Ovary (tissue), 9 donors: Measurements from ENCODE around the gene AMBRA1. TPM values are rescaled to one million over a fixed set of nuclear protein-coding genes. Genes with fewer than 3 reads are reported as not detected.

Experiments
- DNase-seq, 5 donors: peaks; one replicate each; pipeline ENCODE4 v3.0.0-alpha.2; 2019 to 2020
- H3K27ac ChIP-seq, 2 donors: fragments of 200-600 bp; one replicate each; pipeline versions ENCODE4 v1.5.1 to v1.8.0; 2019 to 2022
- H3K27me3 ChIP-seq: fragments of 200-600 bp; one replicate; pipeline ENCODE4 v1.8.0; 2022
- H3K36me3 ChIP-seq: fragments of 200-600 bp; sonication (generic); one replicate; pipeline ENCODE4 v1.5.1; 2019
- H3K4me1 ChIP-seq: one replicate; pipeline ENCODE4 v1.8.1; 2013; ENCODE audit warnings: mild to moderate bottlenecking, moderate library complexity; ENCODE audit not compliant: insufficient read depth
- H3K4me3 ChIP-seq: fragments of 200-600 bp; sonication (generic); one replicate; pipeline ENCODE4 v1.5.1; 2017
- H3K9me3 ChIP-seq, 2 donors: fragments of 200-600 bp in 1 of 2; sonication (generic) in 1 of 2; one replicate each; pipeline versions ENCODE4 v1.5.1 to v1.8.1; 2013 to 2019; ENCODE audit warnings: mild to moderate bottlenecking in 1 of 2, moderate library complexity in 1 of 2
- CTCF ChIP-seq, 3 donors: fragments of 450-650 bp in 2 of 3; fragments of 200-600 bp in 1 of 3; IDR thresholded peaks; one replicate each; pipeline versions ENCODE4 v1.5.1 to v1.8.0; 2016 to 2022; ENCODE audit warnings: antibody characterized with exemption in 3 of 3, mild to moderate bottlenecking in 1 of 3
- EP300 ChIP-seq: sonication (generic); formaldehyde crosslinking; IDR thresholded peaks from one replicate; pipeline ENCODE4 v1.6.1; 2017; ENCODE audit warnings: antibody characterized with exemption
- POLR2A ChIP-seq: fragments of 450-650 bp; IDR thresholded peaks from one replicate; pipeline ENCODE4 v1.6.1; 2017; ENCODE audit warnings: antibody characterized with exemption, mild to moderate bottlenecking, moderate library complexity
- WGBS, 3 donors: extraction: QIAGEN DNeasy Blood & Tissue Kit in 1 of 3; methylation state at CpG; one replicate each; pipeline versions ENCODE4 v1.1.5 to v1.1.7; 2013 to 2017; 5-methylcytosine and 5-hydroxymethylcytosine counted together
- intact Hi-C, 4 donors: fragments of 100-400 bp; cut with DNase I; formaldehyde crosslinking; loops; one replicate each; pipeline versions ENCODE4 v1.11.0 to v1.15.1; 2022 to 2023
- polyA plus RNA-seq, 2 donors: library from polyadenylated mRNA; stranded (reverse); fragments of 200-250 nt in 1 of 2; fragments of 350-450 nt in 1 of 2; fragmentation: Illumina TruSeq in 1 of 2; extraction: RNeasy Lipid Tissue Mini Kit (QIAGEN cat#74804) in 1 of 2; gene quantifications; one replicate each; pipeline ENCODE4 v1.2.3, GENCODE V29; 2013 to 2014
- total RNA-seq, 7 donors: library from RNA; depleted of rRNA in 2 of 7; stranded (reverse); fragments of >200 nt in 2 of 7; fragmentation: NEBNext Ultra II Directional in 3 of 7; extraction: Animal tissue kit (Norgen Biotek cat#: 25700) in 3 of 7; gene quantifications; one replicate each; pipeline versions ENCODE4 v1.1.0 to v1.2.4, GENCODE V29; 2016 to 2023
- donor health status: DM: no; HTN: no; CAD: no; lungs with moderate emphysema.
- donor health status: DM: no; HTN: no; CAD: no.
- donor health status: Bipolar disorder and iron deficiency.
- donor health status: DM: yes; HTN: yes; CAD: no.
- donor health status: DM: no; HTN: no; CAD: no.
- donor health status: DM: yes; HTN: yes; CAD: no.

AMBRA1 gene
- total and polyA plus RNA-seq, 9 donors, result 18.7 to 38.1 (median 30.1) TPM

- no peak overlapping the region for H3K4me3 ChIP-seq
- H3K27me3 ChIP-seq, result no peaks in the 10 kb centered on the region
- H3K27ac ChIP-seq, result no peak overlapping the region
- H3K4me1 ChIP-seq, result peaks cover 3% of the 10 kb centered on the region
- no peaks in the 10 kb centered on the region for H3K9me3 ChIP-seq
- DNase-seq, result no peak
- 2 to 9% (median 7%) methylated on average over 1 of the region's 1 CpG for WGBS, 3 donors
- intact Hi-C loops, result no loop called here
- TF ChIP-seq POLR2A (no peak), EP300 (no peak), CTCF (IDR thresholded peaks at IDR 0.05) (no peak)
- H3K36me3 ChIP-seq, result no peaks in the 10 kb centered on the region
Observed at GRCh38 chr11:46574656-46575055, 19.2 kb downstream of the AMBRA1 start.

- TF ChIP-seq EP300, result no peak
- TF ChIP-seq POLR2A, result no peak
- no peak for TF ChIP-seq CTCF (IDR thresholded peaks at IDR 0.05)
- Histone ChIP-seq H3K27me3 (no peaks in the 10 kb centered on the region), H3K4me3 (no peak overlapping the region), H3K4me1 (peaks cover 1% of the 10 kb centered on the region), H3K9me3 (no peaks in the 10 kb centered on the region), H3K27ac (no peak overlapping the region), H3K36me3 (no peaks in the 10 kb centered on the region)
- no peak for DNase-seq
- intact Hi-C loops, result no loop called here
- 47 to 52% (median 48%) methylated on average over 2 of the region's 2 CpGs for WGBS, 3 donors
Observed at GRCh38 chr11:46570790-46571398, 22.9 kb downstream of the AMBRA1 start.

GRCh38 chr11:46565232-46565840 lies 28.5 kb downstream of the AMBRA1 start:
- TF ChIP-seq EP300 (no peak), POLR2A (no peak), CTCF (IDR thresholded peaks at IDR 0.05) (no peak)
- intact Hi-C loops, result no loop called here
- 56 to 62% (median 61%) methylated on average over 7 of the region's 7 CpGs for WGBS, 3 donors

GRCh38 chr11:46564459-46564858 lies 29.4 kb downstream of the AMBRA1 start:
- Histone ChIP-seq H3K27ac (no peak overlapping the region), H3K9me3 (no peaks in the 10 kb centered on the region), H3K36me3 (no peaks in the 10 kb centered on the region), H3K27me3 (no peaks in the 10 kb centered on the region), H3K4me1 (peaks cover 3% of the 10 kb centered on the region), H3K4me3 (no peak overlapping the region)
- intact Hi-C loops, result no loop called here
- no peak for DNase-seq
- TF ChIP-seq CTCF (IDR thresholded peaks at IDR 0.05) (no peak), POLR2A (no peak), EP300 (no peak)
- WGBS, 3 donors, result 70 to 79% (median 78%) methylated on average over 1 of the region's 1 CpG

More at GRCh38 chr11:46565232-46565840, 28.5 kb downstream of the AMBRA1 start:
- Histone ChIP-seq H3K4me1 (peaks cover 3% of the 10 kb centered on the region), H3K9me3 (no peaks in the 10 kb centered on the region), H3K36me3 (no peaks in the 10 kb centered on the region), H3K4me3 (no peak overlapping the region), H3K27ac (no peak overlapping the region), H3K27me3 (no peaks in the 10 kb centered on the region)
- no peak for DNase-seq
